GM12878 (cell line): ENCODE results near the gene PLP2. TPM values are rescaled to one million over a fixed set of nuclear protein-coding genes. Genes with fewer than 3 reads are reported as not detected.

Source experiments
- ATAC-seq: fragments of 200-7000 bp; cut with Tn5 transposase; 3 replicates; pipeline ENCODE4 v1.9.1; 2020; ENCODE audit warnings: mild to moderate bottlenecking, moderate library complexity
- BruUV-seq: library from RNA; stranded (reverse); fragments of 400-500 nt; replicated peaks from 2 replicates; lab custom pipeline; 2021; lab: Mats Ljungman, UMichigan
- CTCF ChIA-PET: fragments of 300-600 bp; sonication (Branson Sonifier 250); formaldehyde crosslinking; extraction: SDS; loops from one replicate; lab custom pipeline; 2021; ENCODE audit warnings: inconsistent platforms; lab: Yijun Ruan, JAX
- POLR2A ChIA-PET: fragments of 350-600 bp; formaldehyde crosslinking; extraction: SDS; loops from one replicate; lab custom pipeline; 2021; ENCODE audit warnings: inconsistent platforms; lab: Charles Lee
- RAD21 ChIA-PET: fragments of 300-600 bp; sonication (Branson Sonifier 250); formaldehyde crosslinking; loops from one replicate; lab custom pipeline; 2023; ENCODE audit warnings: antibody characterized with exemption; ENCODE audit not compliant: unreplicated experiment; lab: Charles Lee
- SMC1A ChIA-PET: fragments of 300-600 bp; sonication (Branson Sonifier 250); formaldehyde crosslinking; loops from one replicate; lab custom pipeline; 2023; ENCODE audit not compliant: unreplicated experiment, uncharacterized antibody; lab: Charles Lee
- DNase-seq: peaks from one replicate; pipeline ENCODE4 v3.0.0-alpha.2; 2011; ENCODE audit warnings: low read depth, low spot score
- FAIRE-seq: peaks from 3 replicates; lab custom pipeline; 2011; peaks lifted over from hg19 to GRCh38; lab: Jason Lieb, UNC
- H2AFZ ChIP-seq: 2 replicates; pipeline ENCODE4 v1.6.0; 2011; ENCODE audit warnings: low read depth, low read length, control low read depth; ENCODE audit not compliant: control insufficient read depth
- H3K27ac ChIP-seq: 2 replicates; pipeline ENCODE4 v1.5.1; 2011; ENCODE audit warnings: control low read depth; ENCODE audit not compliant: control insufficient read depth, insufficient read depth
- H3K27me3 ChIP-seq, 2 experiments: replicated peaks in 1 of 2; 2 replicates each; pipeline versions ENCODE4 v1.6.0 to v1.6.1; 2011; ENCODE audit warnings: low read length in 1 of 2; ENCODE audit not compliant: control insufficient read depth in 2 of 2, insufficient read depth in 2 of 2
- H3K36me3 ChIP-seq, 2 experiments: 2 replicates each; pipeline ENCODE4 v1.5.1; 2011; ENCODE audit warnings: low read length in 1 of 2; ENCODE audit not compliant: control insufficient read depth in 2 of 2, insufficient read depth in 2 of 2
- H3K4me1 ChIP-seq: 2 replicates; pipeline ENCODE4 v1.6.1; 2011; ENCODE audit warnings: mild to moderate bottlenecking, low read length, moderate library complexity, mixed read lengths; ENCODE audit not compliant: control insufficient read depth, insufficient read depth
- H3K4me2 ChIP-seq: 2 replicates; pipeline ENCODE4 v1.6.0; 2011; ENCODE audit warnings: control low read depth; ENCODE audit not compliant: control insufficient read depth, insufficient read depth
- H3K4me3 ChIP-seq: fragments of 200-600 bp; sonication (generic); 2 replicates; pipeline ENCODE4 v1.5.1; 2016
- H3K79me2 ChIP-seq: 2 replicates; pipeline ENCODE4 v1.6.0; 2011; ENCODE audit warnings: low read length; ENCODE audit not compliant: control insufficient read depth, insufficient read depth
- H3K9ac ChIP-seq: 2 replicates; pipeline ENCODE4 v1.8.0; 2011; ENCODE audit warnings: low read length, control low read depth, mixed read lengths; ENCODE audit not compliant: control insufficient read depth, insufficient read depth
- H3K9me3 ChIP-seq: replicated peaks from 3 replicates; pipeline ENCODE4 v1.5.1; 2011; ENCODE audit warnings: mild to moderate bottlenecking, low read length; ENCODE audit not compliant: control insufficient read depth, insufficient read depth
- H4K20me1 ChIP-seq: 2 replicates; pipeline ENCODE4 v1.6.0; 2011; ENCODE audit not compliant: control insufficient read depth, insufficient read depth
- BHLHE40 ChIP-seq, 2 experiments: fragments of 450-650 bp in 1 of 2; IDR thresholded peaks; 2 replicates each; pipeline ENCODE4 v1.6.1; 2011 to 2017; ENCODE audit warnings: low read depth in 2 of 2, borderline replicate concordance in 1 of 2, improper control_type of control experiment in 1 of 2, low read length in 1 of 2, mild to moderate bottlenecking in 1 of 2
- CREB1 ChIP-seq: IDR thresholded peaks from 2 replicates; pipeline ENCODE4 v1.6.1; 2012; ENCODE audit warnings: low read depth, mild to moderate bottlenecking, inconsistent platforms
- FOXK2 ChIP-seq: fragments of 450-650 bp; IDR thresholded peaks from 2 replicates; pipeline ENCODE4 v1.6.1; 2017; ENCODE audit warnings: mild to moderate bottlenecking, moderate library complexity
- IRF4 ChIP-seq: IDR thresholded peaks from 2 replicates; pipeline ENCODE4 v1.6.1; 2011; ENCODE audit warnings: low read depth, low read length
- MTA2 ChIP-seq: fragments of 450-650 bp; IDR thresholded peaks from 2 replicates; pipeline ENCODE4 v1.6.1; 2016; ENCODE audit warnings: low read depth, mild to moderate bottlenecking, moderate library complexity
- NBN ChIP-seq: fragments of 450-650 bp; IDR thresholded peaks from 2 replicates; pipeline ENCODE4 v1.6.1; 2016
- NR2F1 ChIP-seq: fragments of 450-650 bp; conservative IDR thresholded peaks from 2 replicates; pipeline ENCODE4 v1.6.1; 2017; ENCODE audit warnings: mild to moderate bottlenecking
- POU2F2 ChIP-seq: IDR thresholded peaks from 3 replicates; pipeline ENCODE4 v1.6.1; 2011; ENCODE audit warnings: low read depth, mild to moderate bottlenecking, low read length, borderline replicate concordance
- RAD51 ChIP-seq: fragments of 450-650 bp; IDR thresholded peaks from 2 replicates; pipeline ENCODE4 v1.6.1; 2016; ENCODE audit warnings: moderate library complexity, mild to moderate bottlenecking, inconsistent platforms
- RCOR1 ChIP-seq: conservative IDR thresholded peaks from 2 replicates; pipeline ENCODE4 v1.6.1; 2012; ENCODE audit warnings: low read depth, low read length, improper control_type of control experiment
- SPI1 ChIP-seq: IDR thresholded peaks from 2 replicates; pipeline ENCODE4 v1.6.1; 2011; ENCODE audit warnings: low read depth, mild to moderate bottlenecking, low read length, moderate library complexity, borderline replicate concordance; ENCODE audit not compliant: insufficient read depth
- TARDBP ChIP-seq: IDR thresholded peaks from 2 replicates; pipeline ENCODE4 v1.6.1; 2016; ENCODE audit warnings: borderline replicate concordance
- ZNF622 ChIP-seq: fragments of 450-650 bp; IDR thresholded peaks from 2 replicates; pipeline ENCODE4 v1.6.1; 2017; ENCODE audit warnings: mild to moderate bottlenecking, inconsistent platforms
- WGBS: methylation state at CpG from one replicate; pipeline ENCODE4 v1.1.6; 2016; ENCODE audit warnings: low lambda C conversion rate; ENCODE audit not compliant: insufficient replicate concordance, insufficient coverage; ENCODE audit errors: missing lambda C conversion rate; 5-methylcytosine and 5-hydroxymethylcytosine counted together
- in situ Hi-C: fragments of 300-500 bp; cut with MboI; formaldehyde crosslinking; loops from 9 replicates; pipeline ENCODE4 v1.14.3; 2018; ENCODE audit warnings: mixed read lengths
- intact Hi-C: fragments of 100-400 bp; cut with micrococcal nuclease; formaldehyde crosslinking; loops from one replicate; pipeline ENCODE4 v1.14.2; 2022; ENCODE audit not compliant: unreplicated experiment
- polyA plus RNA-seq, 11 experiments: library from polyadenylated mRNA; depleted of rRNA in 4 of 11; unstranded in 6 of 11; stranded (reverse) in 5 of 11; fragments of >200 nt; fragmentation: Nextera tagmentation in 4 of 11; fragmentation: Illumina TruSeq in 1 of 11; extraction: Ambion mirVana in 4 of 11; extraction: Trizol in 1 of 11; gene quantifications; 1 replicate in 1 of 11; 2 replicates in 10 of 11; pipeline versions ENCODE4 v1.2.1 to v1.2.3, GENCODE V29; 2011 to 2016; ENCODE audit warnings: inconsistent platforms in 2 of 11, missing spikeins in 2 of 11, low read depth in 1 of 11
- total RNA-seq, 4 experiments: library from RNA; depleted of rRNA in 3 of 4; stranded (reverse); fragments of >200 nt in 3 of 4; fragmentation: Illumina TruSeq in 1 of 4; extraction: Trizol in 1 of 4; gene quantifications; 2 replicates each; pipeline versions ENCODE4 v1.2.1 to v1.2.3, GENCODE V29; 2013 to 2021
- TF ChIP-seq, protein P1 (sequence below): IDR thresholded peaks from 2 replicates; pipeline ENCODE4 v1.6.1; 2011; ENCODE audit warnings: low read depth, low read length, improper control_type of control experiment, borderline replicate concordance
- TF ChIP-seq, protein P2 (sequence below): fragments of 450-650 bp; IDR thresholded peaks from 2 replicates; pipeline ENCODE4 v1.6.1; 2014; ENCODE audit warnings: mild to moderate bottlenecking
- TF ChIP-seq, protein P3 (sequence below): IDR thresholded peaks from 2 replicates; pipeline ENCODE4 v1.6.1; 2011; ENCODE audit warnings: borderline replicate concordance, low read depth, mild to moderate bottlenecking, moderate library complexity, mixed read lengths, low read length; ENCODE audit not compliant: insufficient read depth; ENCODE audit errors: extremely low read length

Gene PLP2
- total and polyA plus RNA-seq, 10 of the 15 experiments (the other 5 are each of a cell fraction or from before 2014, with no cell fraction given), result 56.6 to 177 (median 99.3) TPM

DNA sequence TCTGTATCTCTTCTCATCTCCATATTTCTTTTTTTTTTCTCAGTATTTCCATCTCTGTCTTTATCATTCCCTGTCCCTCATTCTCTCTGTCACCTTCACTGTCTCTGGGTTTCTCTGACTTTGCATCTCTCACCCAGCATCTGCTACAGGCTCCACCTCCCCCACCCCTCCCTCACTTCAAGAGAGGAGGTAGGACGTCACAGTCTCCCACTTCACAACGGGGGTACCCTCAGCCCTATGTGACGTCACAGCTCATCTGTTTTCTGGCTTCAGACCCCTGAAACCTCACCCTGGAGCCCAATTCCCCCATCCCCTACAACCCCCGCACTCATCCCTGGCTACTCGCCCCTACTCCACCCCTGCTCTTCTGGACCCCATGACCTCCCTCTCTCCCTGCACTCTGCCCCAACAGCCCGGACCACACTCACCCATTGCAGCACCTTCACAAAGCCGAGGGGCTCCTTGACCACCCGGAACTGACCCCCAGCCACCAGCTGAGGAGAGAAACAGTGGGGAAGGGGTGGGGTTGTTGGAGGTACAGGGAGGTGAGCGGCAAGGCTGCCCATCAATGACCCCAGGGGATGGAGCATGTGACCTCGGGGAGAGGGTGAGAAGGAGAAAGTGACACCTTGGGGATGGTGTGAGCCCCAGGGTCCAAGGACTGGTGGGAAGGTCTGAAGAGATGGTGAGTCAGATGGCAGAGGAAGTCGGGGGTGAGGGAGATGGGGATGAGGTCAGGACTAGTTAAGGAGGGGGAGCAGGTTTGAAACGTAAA lies 27.0 kb downstream of the PLP2 start:
- H2AFZ ChIP-seq, result no peak overlapping the region
- H3K4me2 ChIP-seq, result no peak overlapping the region
- ChIA-PET POLR2A (no interaction called here), SMC1A (no interaction called here), CTCF (no interaction called here), RAD21 (no interaction called here)
- no peaks in the 10 kb centered on the region for H3K4me1 ChIP-seq
- H3K27me3 ChIP-seq, result no peaks in the 10 kb centered on the region
- FAIRE-seq, result no peak
- no peak for ATAC-seq
- no peak overlapping the region for H3K4me3 ChIP-seq
- in situ Hi-C loops, result no loop called here
- BruUV-seq, result no TSS peak
- no peaks in the 10 kb centered on the region for H3K36me3 ChIP-seq
- H4K20me1 ChIP-seq, result no peaks in the 10 kb centered on the region
- WGBS, result 19% methylated on average over 10 of the region's 12 CpGs
- TF ChIP-seq RAD51 (no peak), MTA2 (no peak), NBN (no peak), ZNF622 (no peak), SPI1 (no peak)
- intact Hi-C loops, result no loop called here
- H3K9ac ChIP-seq, result no peak overlapping the region
- H3K79me2 ChIP-seq, result no peaks in the 10 kb centered on the region
- DNase-seq, result no peak
- H3K9me3 ChIP-seq, result no peaks in the 10 kb centered on the region
- no peak overlapping the region for H3K27ac ChIP-seq

DNA sequence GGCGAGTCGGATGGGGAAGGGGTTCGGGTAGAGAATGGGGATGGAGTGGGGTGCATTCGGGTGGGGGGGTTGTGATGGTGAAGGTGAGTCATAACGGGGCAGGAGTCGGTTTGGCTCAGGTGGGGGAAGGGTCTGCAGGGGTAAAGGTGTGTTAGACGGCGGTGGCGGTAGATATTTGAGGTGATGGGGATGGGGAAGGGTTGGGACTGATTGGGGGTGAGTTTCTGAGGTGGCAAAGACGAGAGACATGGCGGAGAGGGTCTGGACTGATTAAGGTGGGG lies 27.6 kb downstream of the PLP2 start:
- Histone ChIP-seq H3K9me3 (no peaks in the 10 kb centered on the region), H3K79me2 (no peaks in the 10 kb centered on the region), H3K4me2 (no peak overlapping the region), H3K9ac (no peak overlapping the region), H4K20me1 (no peaks in the 10 kb centered on the region), H3K4me1 (no peaks in the 10 kb centered on the region), H3K4me3 (no peak overlapping the region), H3K27ac (no peak overlapping the region), H2AFZ (no peak overlapping the region), H3K36me3 (no peaks in the 10 kb centered on the region), H3K27me3 (no peaks in the 10 kb centered on the region)
- ATAC-seq (no peak), DNase-seq (no peak), FAIRE-seq (no peak)
- in situ Hi-C loops, result no loop called here
- RAD21 ChIA-PET, result no interaction called here
- POLR2A ChIA-PET, result no interaction called here
- no TSS peak for BruUV-seq
- CTCF ChIA-PET, result no interaction called here
- WGBS, result 31% methylated on average over 8 of the region's 11 CpGs
- SMC1A ChIA-PET, result no interaction called here
- intact Hi-C loops, result no loop called here
- TF ChIP-seq NBN (no peak), RCOR1 (no peak), BHLHE40 (IDR thresholded peaks at IDR 0.05; ENCODE audit: borderline replicate concordance in 1 of 2, low read depth in 2 of 2, low read length in 1 of 2) (no peak), POU2F2 (no peak), NR2F1 (no peak), FOXK2 (no peak), TARDBP (no peak), CREB1 (no peak), IRF4 (no peak)
- TF ChIP-seq, protein P1, sequence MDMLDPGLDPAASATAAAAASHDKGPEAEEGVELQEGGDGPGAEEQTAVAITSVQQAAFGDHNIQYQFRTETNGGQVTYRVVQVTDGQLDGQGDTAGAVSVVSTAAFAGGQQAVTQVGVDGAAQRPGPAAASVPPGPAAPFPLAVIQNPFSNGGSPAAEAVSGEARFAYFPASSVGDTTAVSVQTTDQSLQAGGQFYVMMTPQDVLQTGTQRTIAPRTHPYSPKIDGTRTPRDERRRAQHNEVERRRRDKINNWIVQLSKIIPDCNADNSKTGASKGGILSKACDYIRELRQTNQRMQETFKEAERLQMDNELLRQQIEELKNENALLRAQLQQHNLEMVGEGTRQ, result no peak
- TF ChIP-seq, protein P2, sequence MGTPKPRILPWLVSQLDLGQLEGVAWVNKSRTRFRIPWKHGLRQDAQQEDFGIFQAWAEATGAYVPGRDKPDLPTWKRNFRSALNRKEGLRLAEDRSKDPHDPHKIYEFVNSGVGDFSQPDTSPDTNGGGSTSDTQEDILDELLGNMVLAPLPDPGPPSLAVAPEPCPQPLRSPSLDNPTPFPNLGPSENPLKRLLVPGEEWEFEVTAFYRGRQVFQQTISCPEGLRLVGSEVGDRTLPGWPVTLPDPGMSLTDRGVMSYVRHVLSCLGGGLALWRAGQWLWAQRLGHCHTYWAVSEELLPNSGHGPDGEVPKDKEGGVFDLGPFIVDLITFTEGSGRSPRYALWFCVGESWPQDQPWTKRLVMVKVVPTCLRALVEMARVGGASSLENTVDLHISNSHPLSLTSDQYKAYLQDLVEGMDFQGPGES, result no peak
- TF ChIP-seq, protein P3, sequence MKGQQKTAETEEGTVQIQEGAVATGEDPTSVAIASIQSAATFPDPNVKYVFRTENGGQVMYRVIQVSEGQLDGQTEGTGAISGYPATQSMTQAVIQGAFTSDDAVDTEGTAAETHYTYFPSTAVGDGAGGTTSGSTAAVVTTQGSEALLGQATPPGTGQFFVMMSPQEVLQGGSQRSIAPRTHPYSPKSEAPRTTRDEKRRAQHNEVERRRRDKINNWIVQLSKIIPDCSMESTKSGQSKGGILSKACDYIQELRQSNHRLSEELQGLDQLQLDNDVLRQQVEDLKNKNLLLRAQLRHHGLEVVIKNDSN, result no peak
